Stimulated activated CD4-positive, alpha-beta T cell treated with anti-CD3 and anti-CD28 coated beads, TNF-alpha, amount 100 ng/mL, for 1 hour (primary cell): ENCODE measurements around the gene PAWR.

Source experiments
- DNase-seq, 3 donors: peaks; one replicate each; pipeline ENCODE4 v3.0.0-alpha.2; 2020; ENCODE audit warnings: low read depth in 3 of 3, low spot score in 1 of 3

The PAWR gene

GRCh38 chr12:79690638-79691510 is at the start of gene PAWR:
Gene PAWR, minus strand, starts transcription at chr12:79690964. Its CDS starts 720 bp downstream, at chr12:79690244.
- DNase-seq = no peak

DNA sequence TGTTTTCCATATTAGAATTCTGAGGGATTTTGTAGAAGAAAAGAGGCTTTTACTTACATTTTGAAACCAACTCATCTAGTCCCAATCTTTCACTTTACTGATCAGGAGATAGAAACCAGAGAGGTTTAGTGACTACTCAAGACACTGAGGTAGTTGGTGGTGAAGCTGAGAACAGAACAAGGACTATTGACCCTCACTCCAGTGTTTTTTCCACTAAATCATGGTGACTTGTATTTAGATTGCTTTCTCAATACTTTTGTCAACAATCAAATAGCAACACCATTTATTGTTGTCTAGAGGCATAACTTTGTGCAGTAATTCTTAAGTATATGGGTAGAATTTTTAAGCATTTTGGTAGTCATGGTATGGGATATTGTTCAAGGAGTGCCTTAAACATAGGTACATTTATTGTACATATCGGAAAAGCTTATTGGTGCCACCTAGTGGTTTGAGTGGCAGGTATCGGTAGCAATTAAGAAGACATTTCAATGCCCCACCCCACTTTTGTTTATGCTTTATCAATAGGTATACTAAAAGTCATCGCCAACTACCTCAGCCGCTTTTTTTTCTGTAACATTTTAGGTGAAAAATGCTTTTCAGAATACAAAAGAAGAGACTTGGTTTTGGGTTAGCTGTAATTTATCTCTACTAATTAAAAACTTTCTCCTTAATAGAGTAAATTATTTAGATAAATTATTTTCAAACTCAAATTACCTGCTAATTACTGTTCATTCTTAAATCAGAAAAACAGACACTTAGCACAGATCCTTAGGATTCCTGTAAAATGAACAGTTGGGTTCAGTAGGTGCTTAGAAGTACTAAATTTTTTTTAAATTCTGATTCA is 47.3 kb upstream of the PAWR start:
- no peak for DNase-seq

DNA sequence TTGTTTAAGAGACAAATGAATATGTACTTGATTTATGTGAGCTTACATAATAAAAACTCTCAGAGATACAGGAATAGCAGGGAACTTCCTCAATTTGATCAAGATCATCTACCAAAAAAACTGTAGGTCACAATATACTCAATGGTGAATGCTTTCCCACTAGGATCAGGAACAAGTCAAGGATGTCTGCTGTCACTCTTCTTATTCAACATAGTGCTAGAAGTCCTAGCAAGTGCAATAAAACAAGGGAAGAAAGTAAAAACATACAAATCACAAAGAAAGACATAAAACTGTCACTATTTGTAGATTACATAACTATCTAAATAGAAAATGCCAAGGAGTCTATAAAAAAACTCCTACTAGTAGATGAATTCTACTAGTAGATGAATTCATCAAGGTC is 41.9 kb upstream of the PAWR start:
- no peak for DNase-seq

- no peak for DNase-seq
Observed at GRCh38 chr12:79725987-79726386, 35.2 kb upstream of the PAWR start.

GRCh38 chr12:79717006-79717405 is 26.2 kb upstream of the PAWR start:
- no peak for DNase-seq

GRCh38 chr12:79715308-79715707 is 24.5 kb upstream of the PAWR start:
- DNase-seq = no peak

DNA sequence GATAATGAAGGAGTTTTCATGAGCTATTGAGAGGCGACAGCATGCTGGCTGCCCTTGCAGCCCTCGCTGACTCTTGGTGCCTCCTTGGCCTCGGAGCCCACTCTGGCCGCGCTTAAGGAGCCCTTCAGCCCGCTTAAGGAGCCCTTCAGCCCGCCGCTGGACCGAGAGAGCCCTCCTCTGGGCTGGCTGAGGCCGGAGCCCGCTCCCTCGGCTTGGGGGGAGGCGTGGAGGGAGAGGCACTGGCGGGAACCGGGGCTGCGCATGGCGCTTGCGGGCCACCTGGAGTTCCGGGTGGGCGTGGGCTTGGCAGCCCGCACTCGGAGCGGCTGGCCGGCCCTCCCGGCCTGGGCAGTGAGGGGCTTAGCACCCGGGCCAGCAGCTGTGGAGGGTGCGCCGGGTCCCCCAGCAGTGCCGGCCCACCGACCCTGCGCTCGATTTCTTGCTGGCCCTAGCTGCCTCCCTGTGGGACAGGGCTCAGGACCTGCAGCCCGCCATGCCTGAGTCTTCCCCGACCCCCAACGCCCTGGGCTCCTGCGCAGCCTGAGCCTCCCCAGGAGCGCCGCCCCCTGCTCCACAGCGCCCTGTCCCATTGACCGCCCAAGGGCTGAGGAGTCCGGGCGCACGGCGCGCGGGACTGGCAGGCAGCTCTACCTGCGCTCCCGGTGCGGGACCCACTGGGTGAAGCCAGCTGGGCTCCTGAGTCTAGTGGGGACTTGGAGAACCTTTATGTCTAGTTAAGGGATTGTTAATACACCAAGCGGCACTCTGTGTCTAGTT is 20.1 kb upstream of the PAWR start:
- no peak for DNase-seq

DNA sequence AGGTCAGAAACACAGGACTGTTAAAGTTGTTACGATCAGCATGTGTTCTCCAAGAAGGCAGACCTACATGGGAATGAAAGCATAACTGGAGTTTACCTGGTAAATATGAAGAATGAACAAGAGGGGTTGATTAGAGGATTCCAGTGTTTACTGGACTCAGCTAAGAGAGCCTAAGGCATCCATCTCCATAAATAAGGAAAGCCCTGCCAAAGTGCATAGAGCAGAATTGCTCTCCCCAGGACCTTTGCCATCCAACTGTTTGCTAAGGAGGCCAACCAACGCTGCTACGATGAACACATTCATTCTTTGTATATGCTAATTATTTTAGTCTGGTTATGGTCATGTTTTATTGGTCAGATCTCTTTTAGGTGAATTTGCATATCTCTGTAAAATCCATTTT is 17.1 kb upstream of the PAWR start:
- no peak for DNase-seq

- no peak for DNase-seq
Observed at GRCh38 chr12:79706676-79707075, 15.9 kb upstream of the PAWR start.

DNA sequence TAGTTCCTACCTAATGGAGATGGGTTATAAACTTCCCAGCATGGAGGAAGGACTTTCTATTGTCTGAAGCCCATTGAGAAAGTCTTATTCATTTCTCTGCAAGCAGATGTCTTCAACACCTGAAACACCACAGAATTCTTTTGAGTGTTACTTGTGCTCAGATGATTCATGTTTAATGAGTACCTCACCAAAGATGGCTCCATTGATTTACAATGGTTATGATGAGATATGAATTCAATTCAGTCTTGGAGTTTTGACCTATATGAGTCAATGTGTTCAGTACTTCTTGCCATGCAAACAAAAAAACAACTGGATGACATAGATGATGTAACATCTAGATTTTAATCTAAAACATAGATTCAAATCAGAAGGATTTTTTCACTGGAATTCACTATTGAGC is 15.4 kb upstream of the PAWR start:
- DNase-seq = no peak

GRCh38 chr12:79698966-79699365 is 8.2 kb upstream of the PAWR start:
- no peak for DNase-seq

DNA sequence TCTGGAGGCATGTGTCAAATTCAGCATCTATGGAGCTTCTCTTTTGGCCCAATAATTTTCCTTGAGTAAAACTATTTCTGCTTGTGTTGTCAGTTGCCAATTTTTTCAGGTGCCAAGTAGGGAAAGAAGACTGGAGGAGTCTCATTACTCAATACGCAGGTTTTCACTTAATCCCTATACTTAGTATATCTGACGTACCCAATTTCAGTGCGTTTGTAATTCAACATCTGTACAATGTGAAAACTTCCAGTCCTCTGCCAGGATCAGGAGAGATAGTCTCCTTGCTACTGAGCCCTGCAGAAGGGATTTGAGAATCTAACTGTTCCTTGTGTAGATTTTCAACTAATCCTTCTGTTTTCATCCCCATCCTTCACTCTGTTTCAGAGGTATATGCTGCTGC is 5.7 kb upstream of the PAWR start:
- DNase-seq = no peak

- DNase-seq = no peak
Observed at GRCh38 chr12:79692860-79693577, 2.3 kb upstream of the PAWR start.

DNA sequence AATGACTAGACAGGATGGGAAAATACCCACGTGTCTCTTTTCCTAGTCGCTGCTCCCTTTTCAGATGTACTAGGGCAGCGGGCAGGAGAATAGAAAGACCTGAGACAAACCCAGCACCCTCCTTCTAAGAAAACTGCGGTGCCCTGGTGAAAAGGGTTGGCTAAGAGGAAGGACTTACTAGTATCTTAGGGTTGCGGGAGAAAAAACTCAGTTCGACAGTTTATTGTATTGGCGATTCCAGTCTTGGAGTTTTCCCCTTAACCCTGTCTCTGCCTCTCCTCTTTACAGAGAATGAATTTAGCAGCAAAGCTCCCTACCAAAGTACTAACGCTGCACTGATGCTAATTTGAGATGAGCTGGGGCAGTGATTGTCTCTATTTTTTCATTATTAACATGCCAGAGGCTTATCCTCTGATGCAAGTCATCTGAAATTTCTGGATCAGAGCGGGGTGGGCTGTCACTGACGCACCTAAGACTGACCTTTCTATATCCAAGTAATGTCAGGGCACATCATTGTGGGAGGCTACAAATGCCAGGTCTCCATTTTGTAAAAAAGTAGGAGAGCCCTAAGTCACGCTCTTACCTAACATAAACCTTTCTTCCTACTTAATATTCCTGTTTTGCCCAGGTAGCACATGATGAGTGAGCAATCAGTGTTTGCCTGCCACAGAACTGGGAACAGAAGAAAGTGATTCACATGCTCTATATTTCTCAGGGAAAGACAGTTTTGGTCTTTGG is 916 bp upstream of the PAWR start:
- no peak for DNase-seq

DNA sequence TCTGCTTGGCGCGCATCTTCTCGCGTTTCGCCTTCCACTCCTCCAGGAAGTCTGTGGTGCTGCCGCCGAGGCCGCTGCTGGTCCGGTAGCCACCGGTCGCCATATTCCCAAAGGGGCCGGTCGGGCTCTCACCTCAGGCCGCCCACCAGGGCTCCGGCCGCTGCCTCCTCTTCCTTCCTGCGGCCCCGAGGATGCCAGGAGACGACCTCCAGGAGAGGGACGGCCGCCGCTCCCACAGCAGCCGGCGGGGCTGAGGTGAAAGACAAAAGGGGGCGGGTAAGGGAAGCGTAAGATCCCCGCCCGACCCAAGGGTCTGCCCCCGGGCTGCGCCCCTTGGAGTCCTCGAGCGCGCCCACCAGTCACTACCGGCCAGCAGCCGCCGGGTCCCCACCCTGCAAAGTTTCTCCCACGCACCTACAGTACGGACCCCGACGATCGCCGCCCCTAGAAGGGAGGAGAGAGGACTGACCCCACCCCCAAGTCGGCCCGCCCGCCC is 574 bp downstream of the PAWR start:
- DNase-seq = no peak

DNA sequence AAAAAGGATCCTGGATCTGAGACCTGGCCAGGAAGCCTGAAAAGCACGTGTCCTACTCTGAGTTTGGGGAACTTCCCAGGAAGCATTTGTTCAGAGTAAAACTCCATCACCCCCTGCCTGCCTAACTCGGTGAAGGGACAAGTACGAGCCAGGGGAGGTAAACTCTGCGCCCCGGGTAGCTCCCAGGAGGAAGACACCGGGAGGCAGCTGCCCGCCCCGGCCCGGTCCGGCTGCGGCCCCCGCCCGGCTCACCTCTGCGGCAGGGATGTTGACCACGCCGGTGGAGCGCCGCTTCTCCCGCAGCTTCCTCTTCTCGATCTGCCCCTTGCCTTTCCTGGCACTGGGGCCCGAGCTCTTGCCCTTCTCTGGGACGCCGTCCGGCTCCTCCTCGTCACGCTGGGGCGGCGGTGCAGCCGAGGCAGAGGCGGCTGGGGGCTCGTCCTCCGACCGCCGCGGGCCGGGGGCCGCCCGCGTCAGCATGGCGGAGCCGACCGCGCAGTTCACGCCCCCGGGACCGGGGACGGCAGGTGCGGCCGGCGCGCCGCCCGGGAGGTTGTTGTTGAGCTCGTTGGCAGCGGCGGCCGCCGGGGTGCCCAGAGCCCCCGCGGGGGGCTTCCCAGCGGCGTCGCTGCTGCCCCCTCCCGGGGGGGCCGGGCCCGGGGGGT is 1.2 kb downstream of the PAWR start:
- DNase-seq = no peak

- DNase-seq = no peak
Observed at GRCh38 chr12:79689061-79689476, 1.7 kb downstream of the PAWR start.

GRCh38 chr12:79688376-79689060 is 2.2 kb downstream of the PAWR start:
- no peak for DNase-seq
